Stimulated activated CD4-positive, alpha-beta T cell treated with anti-CD3 and anti-CD28 coated beads, Interleukin-12 subunit alpha, Interleukin-12 subunit beta, amount 100 ng/mL, for 48 hours (primary cell): ENCODE results near the gene LPP.

Source experiments
- DNase-seq, 3 donors: peaks; one replicate each; pipeline ENCODE4 v3.0.0-alpha.2; 2020; ENCODE audit warnings: low read depth in 2 of 3, low spot score in 1 of 3

The LPP gene

GRCh38 chr3:188392076-188392475 lies 238.1 kb downstream of the LPP start:
- no peak for DNase-seq

- no peak for DNase-seq
These were observed 240.7 kb downstream of the LPP start for GRCh38 chr3:188394623-188395022.

- no peak for DNase-seq
These were observed 242.3 kb downstream of the LPP start for GRCh38 chr3:188396251-188396650.

- no peak for DNase-seq
These were observed 242.9 kb downstream of the LPP start for GRCh38 chr3:188396900-188397299.

GRCh38 chr3:188397766-188398705 lies 244.1 kb downstream of the LPP start:
- DNase-seq = no peak

- DNase-seq = peak in 1 of 3 donors; percentile 8
These were observed 246.7 kb downstream of the LPP start for GRCh38 chr3:188400494-188401243.

- DNase-seq = no peak
These were observed 247.5 kb downstream of the LPP start for GRCh38 chr3:188401244-188401993.

- no peak for DNase-seq
These were observed 248.3 kb downstream of the LPP start for GRCh38 chr3:188402229-188402628.

GRCh38 chr3:188403404-188403803 lies 249.4 kb downstream of the LPP start:
- DNase-seq = no peak

- no peak for DNase-seq
These were observed 250.2 kb downstream of the LPP start for GRCh38 chr3:188404124-188404523.

- no peak for DNase-seq
These were observed 250.7 kb downstream of the LPP start for GRCh38 chr3:188404701-188405100.

- no peak for DNase-seq
These were observed 253.4 kb downstream of the LPP start for GRCh38 chr3:188407158-188407880.

- no peak for DNase-seq
These were observed 254.9 kb downstream of the LPP start for GRCh38 chr3:188408831-188409230.

- DNase-seq = no peak
These were observed 257.8 kb downstream of the LPP start for GRCh38 chr3:188411750-188412149.

- DNase-seq = no peak
These were observed 261.2 kb downstream of the LPP start for GRCh38 chr3:188415196-188415595.

GRCh38 chr3:188416041-188416440 lies 262.1 kb downstream of the LPP start:
- no peak for DNase-seq

- DNase-seq = no peak
These were observed 263.3 kb downstream of the LPP start for GRCh38 chr3:188417271-188417696.

GRCh38 chr3:188417766-188418165 lies 263.8 kb downstream of the LPP start:
- DNase-seq = no peak

GRCh38 chr3:188421151-188421821 lies 267.3 kb downstream of the LPP start:
- DNase-seq = no peak

- DNase-seq = no peak
These were observed 268.0 kb downstream of the LPP start for GRCh38 chr3:188421836-188422540.
